WERI-Rb-1 (cell line): ENCODE data around the gene ELAC2.

Experiments
- DNase-seq: peaks from one replicate; pipeline ENCODE4 v3.0.0-alpha.2; 2020
- H3K27ac ChIP-seq: fragments of 250-450 bp; sonication (Bioruptor Pico); 2 replicates; pipeline ENCODE4 v1.5.1; 2020; ENCODE audit warnings: mild to moderate bottlenecking, moderate library complexity
- H3K27me3 ChIP-seq: fragments of 250-450 bp; sonication (Bioruptor Pico); 2 replicates; pipeline ENCODE4 v1.5.1; 2021; ENCODE audit warnings: mild to moderate bottlenecking, low read depth, moderate library complexity; ENCODE audit not compliant: insufficient read depth, severe bottlenecking
- H3K36me3 ChIP-seq: fragments of 250-450 bp; sonication (Bioruptor Pico); 2 replicates; pipeline ENCODE4 v1.5.1; 2020; ENCODE audit warnings: mild to moderate bottlenecking, moderate library complexity
- H3K4me3 ChIP-seq: 2 replicates; pipeline ENCODE4 v1.5.1; 2011; ENCODE audit warnings: low read depth, mild to moderate bottlenecking, control low read depth, low read length
- H3K9me3 ChIP-seq: fragments of 250-450 bp; sonication (Bioruptor Pico); 2 replicates; pipeline ENCODE4 v1.5.1; 2021; ENCODE audit warnings: mild to moderate bottlenecking, moderate library complexity; ENCODE audit not compliant: severe bottlenecking
- TF ChIP-seq, protein P1 (sequence below): IDR thresholded peaks from 2 replicates; pipeline ENCODE4 v1.5.1; 2011; ENCODE audit warnings: low read depth, mild to moderate bottlenecking, control low read depth, inconsistent platforms, low read length

The ELAC2 gene

DNA sequence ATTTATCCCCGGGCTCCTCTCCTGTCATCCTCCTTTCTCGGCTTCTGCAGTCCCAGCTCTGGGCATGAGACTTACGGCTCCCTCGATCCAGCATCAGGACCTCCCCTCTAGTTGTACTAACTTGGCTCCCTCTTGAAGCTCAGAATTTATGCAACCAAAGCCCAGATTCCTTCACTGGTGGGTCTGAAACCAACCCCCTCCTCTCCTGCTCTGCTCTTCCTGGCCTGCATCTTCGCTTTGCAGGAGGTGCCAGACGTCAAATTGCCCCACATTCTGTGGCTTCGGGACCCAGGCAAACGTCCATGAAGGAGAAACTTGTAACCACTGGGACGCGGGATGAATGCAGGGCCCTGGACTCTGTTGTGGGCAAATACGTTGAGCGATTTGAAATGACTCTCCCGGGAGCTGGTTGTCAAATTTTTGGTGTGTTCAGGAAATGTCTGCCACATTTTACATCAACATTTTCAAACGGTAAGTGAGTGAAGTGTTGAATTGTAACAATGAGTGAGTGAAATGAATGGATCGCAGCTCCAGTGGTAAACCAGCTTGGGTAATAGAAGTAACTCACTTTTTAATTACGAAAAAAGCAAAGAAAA is 29.3 kb upstream of the ELAC2 start:
- Histone ChIP-seq H3K27ac (no peak overlapping the region), H3K4me3 (no peak overlapping the region), H3K27me3 (no peaks in the 10 kb centered on the region), H3K36me3 (no peaks in the 10 kb centered on the region), H3K9me3 (no peaks in the 10 kb centered on the region)
- TF ChIP-seq, protein P1, sequence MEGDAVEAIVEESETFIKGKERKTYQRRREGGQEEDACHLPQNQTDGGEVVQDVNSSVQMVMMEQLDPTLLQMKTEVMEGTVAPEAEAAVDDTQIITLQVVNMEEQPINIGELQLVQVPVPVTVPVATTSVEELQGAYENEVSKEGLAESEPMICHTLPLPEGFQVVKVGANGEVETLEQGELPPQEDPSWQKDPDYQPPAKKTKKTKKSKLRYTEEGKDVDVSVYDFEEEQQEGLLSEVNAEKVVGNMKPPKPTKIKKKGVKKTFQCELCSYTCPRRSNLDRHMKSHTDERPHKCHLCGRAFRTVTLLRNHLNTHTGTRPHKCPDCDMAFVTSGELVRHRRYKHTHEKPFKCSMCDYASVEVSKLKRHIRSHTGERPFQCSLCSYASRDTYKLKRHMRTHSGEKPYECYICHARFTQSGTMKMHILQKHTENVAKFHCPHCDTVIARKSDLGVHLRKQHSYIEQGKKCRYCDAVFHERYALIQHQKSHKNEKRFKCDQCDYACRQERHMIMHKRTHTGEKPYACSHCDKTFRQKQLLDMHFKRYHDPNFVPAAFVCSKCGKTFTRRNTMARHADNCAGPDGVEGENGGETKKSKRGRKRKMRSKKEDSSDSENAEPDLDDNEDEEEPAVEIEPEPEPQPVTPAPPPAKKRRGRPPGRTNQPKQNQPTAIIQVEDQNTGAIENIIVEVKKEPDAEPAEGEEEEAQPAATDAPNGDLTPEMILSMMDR: no peak
- DNase-seq: no peak

DNA sequence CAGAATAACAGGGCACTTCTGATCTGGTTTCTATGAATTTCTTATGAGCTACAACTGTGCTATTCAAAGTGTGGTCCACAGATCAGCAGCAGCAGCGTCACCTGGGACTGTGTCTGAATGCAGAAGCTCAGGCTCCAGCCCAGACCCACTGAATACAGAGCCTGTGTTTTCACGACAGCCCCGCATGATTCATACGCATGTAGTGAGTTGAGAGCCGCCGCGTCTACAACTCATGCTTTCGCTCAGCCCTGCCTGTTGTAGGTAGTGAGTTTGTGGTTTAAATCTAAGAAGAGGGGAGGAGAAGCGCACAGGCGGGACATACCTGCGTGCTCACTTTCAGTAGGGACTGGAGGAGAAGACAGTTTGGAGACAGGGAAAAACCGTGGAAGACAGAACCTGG is 28.5 kb upstream of the ELAC2 start:
- no peaks in the 10 kb centered on the region for H3K36me3 ChIP-seq
- H3K9me3 ChIP-seq: no peaks in the 10 kb centered on the region
- H3K27me3 ChIP-seq: no peaks in the 10 kb centered on the region
- TF ChIP-seq, protein P1: no peak
- H3K27ac ChIP-seq: no peak overlapping the region
- no peak for DNase-seq
- H3K4me3 ChIP-seq: no peak overlapping the region

DNA sequence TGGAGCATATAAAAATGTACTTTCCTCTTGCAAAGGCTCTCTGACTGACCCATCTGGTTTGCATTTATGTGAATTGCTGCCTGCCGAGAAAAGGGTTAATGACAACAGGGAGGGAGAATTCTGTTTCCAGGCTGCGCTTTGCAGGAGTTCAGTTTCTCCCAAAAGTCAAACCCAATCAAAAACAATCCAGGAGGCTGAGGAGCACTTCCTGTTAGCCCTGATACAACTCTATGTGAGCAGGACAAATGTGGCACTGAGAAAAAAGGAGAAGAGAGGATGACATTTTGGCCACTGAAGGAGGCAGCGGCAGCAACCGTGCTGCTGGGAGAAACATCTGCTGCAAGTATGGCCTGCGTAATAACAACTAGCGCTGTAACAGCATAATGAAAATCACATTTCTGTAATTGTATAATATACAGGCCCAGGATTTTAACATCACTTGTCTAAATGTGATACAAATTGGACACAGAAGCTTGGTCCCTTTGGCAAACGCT is 26.8 kb upstream of the ELAC2 start:
- TF ChIP-seq, protein P1: no peak
- Histone ChIP-seq H3K9me3 (no peaks in the 10 kb centered on the region), H3K27me3 (no peaks in the 10 kb centered on the region), H3K4me3 (no peak overlapping the region), H3K27ac (no peak overlapping the region), H3K36me3 (no peaks in the 10 kb centered on the region)
- DNase-seq: no peak

DNA sequence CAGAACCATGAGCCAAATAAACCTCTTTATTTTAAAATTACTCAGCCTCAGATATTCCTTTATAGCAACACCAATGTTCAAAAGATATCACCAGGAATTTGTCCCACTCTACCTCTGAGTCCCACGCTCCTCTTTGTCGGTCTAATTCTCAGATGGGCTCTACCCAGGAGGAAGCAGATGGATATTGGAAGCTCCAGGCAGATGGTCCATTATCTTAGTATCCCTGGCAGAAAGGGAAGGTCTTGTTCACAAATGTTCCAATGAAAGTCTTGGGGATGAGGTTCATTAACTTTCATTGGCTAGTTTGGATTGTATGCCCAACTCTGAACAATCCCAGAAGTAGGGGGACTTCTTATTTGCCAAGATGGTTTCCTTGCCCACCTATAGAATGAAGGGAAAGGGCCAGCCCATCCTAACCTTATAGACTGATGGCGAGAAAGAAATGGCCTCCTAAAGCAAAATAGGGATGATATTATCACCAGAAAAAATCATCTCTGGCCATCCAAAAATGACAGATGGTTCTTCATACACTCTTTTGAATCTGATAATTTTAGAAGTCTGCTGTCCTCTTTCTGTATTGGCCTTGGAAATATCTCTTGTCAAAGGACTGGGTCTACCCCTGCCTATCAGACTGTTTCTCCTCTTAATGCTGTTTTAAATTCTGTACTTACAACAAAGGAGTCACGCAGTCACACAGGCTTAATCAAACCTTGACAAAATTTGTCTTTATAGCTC is 21.3 kb upstream of the ELAC2 start:
- Histone ChIP-seq H3K9me3 (no peaks in the 10 kb centered on the region), H3K27ac (no peak overlapping the region), H3K36me3 (no peaks in the 10 kb centered on the region), H3K4me3 (no peak overlapping the region), H3K27me3 (no peaks in the 10 kb centered on the region)
- no peak for DNase-seq
- TF ChIP-seq, protein P1: no peak

DNA sequence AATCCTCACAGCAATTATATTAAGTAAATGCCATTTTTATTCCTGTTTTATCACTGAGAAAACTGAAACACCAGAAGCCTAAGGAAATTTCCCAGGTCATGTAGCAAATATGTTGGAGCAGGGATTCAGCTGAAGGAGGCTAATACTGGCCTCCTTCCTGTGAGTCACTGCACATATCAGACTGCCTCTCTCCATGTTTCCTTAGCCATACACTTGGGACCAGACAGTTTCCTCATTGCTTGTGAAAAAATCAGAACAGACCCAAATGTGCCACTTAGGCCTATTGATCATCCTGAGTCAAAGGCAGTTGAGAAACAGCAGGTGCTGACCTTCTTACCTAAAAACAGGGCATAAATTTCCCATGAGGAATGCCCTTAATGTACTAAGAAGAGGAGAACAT is 18.9 kb upstream of the ELAC2 start:
- no peak for DNase-seq
- TF ChIP-seq, protein P1: no peak
- Histone ChIP-seq H3K4me3 (no peak overlapping the region), H3K27ac (no peak overlapping the region), H3K36me3 (no peaks in the 10 kb centered on the region), H3K27me3 (no peaks in the 10 kb centered on the region), H3K9me3 (no peaks in the 10 kb centered on the region)

DNA sequence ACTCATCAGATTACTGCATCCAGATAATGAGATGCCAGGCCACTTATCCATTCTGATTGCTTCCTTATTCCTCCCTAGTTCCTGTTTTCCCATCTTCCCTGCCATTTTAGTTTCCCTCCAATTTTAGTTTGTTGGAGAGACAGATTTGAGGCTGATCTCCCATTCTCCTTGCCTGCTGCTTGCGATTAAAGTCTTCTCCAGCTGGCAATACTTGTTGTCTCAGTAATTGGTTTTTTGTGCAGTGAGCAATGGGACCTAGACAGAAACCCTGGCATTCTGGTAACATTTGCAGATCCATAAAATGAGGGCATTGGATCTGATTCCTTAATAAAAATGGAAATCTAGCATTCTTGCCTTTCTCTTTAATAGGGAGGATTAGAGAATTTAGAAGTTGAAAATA is 17.6 kb upstream of the ELAC2 start:
- H3K27ac ChIP-seq: no peak overlapping the region
- TF ChIP-seq, protein P1: no peak
- no peaks in the 10 kb centered on the region for H3K36me3 ChIP-seq
- H3K4me3 ChIP-seq: no peak overlapping the region
- no peaks in the 10 kb centered on the region for H3K27me3 ChIP-seq
- H3K9me3 ChIP-seq: no peaks in the 10 kb centered on the region
- DNase-seq: no peak
